Tibial artery (tissue), 4 donors: Measurements from ENCODE around the gene CAPN11.
A peak's percentile ranks its signal among the peaks of the same experiment; 100 is the strongest.

ENCODE experiments used
- DNase-seq, 2 donors: peaks; one replicate each; pipeline ENCODE4 v3.0.0-alpha.2; 2019
- H3K27ac ChIP-seq, 2 donors: fragments of 200-600 bp; sonication (generic) in 1 of 2; 1 replicate in 1 of 2; 2 replicates in 1 of 2; pipeline ENCODE4 v1.5.1; 2018 to 2019; ENCODE audit warnings: mild to moderate bottlenecking in 1 of 2
- H3K27me3 ChIP-seq, 2 donors: fragments of 200-600 bp; sonication (generic) in 1 of 2; one replicate each; pipeline versions ENCODE4 v1.5.1 to v1.6.0; 2016 to 2019
- H3K36me3 ChIP-seq, 3 donors: fragments of 200-600 bp; sonication (generic) in 2 of 3; one replicate each; pipeline ENCODE4 v1.5.1; 2016 to 2019; ENCODE audit warnings: mild to moderate bottlenecking in 2 of 3
- H3K4me1 ChIP-seq, 4 donors: fragments of 200-600 bp; sonication (generic) in 2 of 4; 1 replicate in 3 of 4; 2 replicates in 1 of 4; pipeline ENCODE4 v1.5.1; 2016 to 2019
- H3K4me3 ChIP-seq, 2 donors: fragments of 200-600 bp; sonication (generic) in 1 of 2; 1 replicate in 1 of 2; 2 replicates in 1 of 2; pipeline ENCODE4 v1.5.1; 2018 to 2019; ENCODE audit warnings: mild to moderate bottlenecking in 2 of 2
- H3K9me3 ChIP-seq, 3 donors: fragments of 200-600 bp; sonication (generic) in 1 of 3; one replicate each; pipeline ENCODE4 v1.5.1; 2016 to 2019
- intact Hi-C: fragments of 100-400 bp; cut with DNase I; formaldehyde crosslinking; loops from one replicate; pipeline ENCODE4 v1.15.0; 2023; ENCODE audit warnings: low total_unique reads
- TF ChIP-seq, protein P1 (sequence below), 2 experiments: fragments of 200-600 bp in 1 of 2; fragments of 450-650 bp in 1 of 2; IDR thresholded peaks; one replicate each; pipeline ENCODE4 v1.5.1; 2017 to 2019; ENCODE audit warnings: antibody characterized with exemption in 2 of 2, mild to moderate bottlenecking in 1 of 2, moderate library complexity in 1 of 2

CAPN11 gene

GRCh38 chr6:44120692-44121443 lies 37.8 kb upstream of the CAPN11 start:
- Histone ChIP-seq H3K4me1 (peaks cover 5 to 59% (median 36%) of the 10 kb centered on the region in 4 donors), H3K27ac (no peak overlapping the region), H3K4me3 (no peak overlapping the region), H3K27me3 (no peaks in the 10 kb centered on the region), H3K9me3 (no peaks in the 10 kb centered on the region), H3K36me3 (no peaks in the 10 kb centered on the region)
- DNase-seq = no peak
- intact Hi-C loops = no loop called here
- TF ChIP-seq, protein P1, sequence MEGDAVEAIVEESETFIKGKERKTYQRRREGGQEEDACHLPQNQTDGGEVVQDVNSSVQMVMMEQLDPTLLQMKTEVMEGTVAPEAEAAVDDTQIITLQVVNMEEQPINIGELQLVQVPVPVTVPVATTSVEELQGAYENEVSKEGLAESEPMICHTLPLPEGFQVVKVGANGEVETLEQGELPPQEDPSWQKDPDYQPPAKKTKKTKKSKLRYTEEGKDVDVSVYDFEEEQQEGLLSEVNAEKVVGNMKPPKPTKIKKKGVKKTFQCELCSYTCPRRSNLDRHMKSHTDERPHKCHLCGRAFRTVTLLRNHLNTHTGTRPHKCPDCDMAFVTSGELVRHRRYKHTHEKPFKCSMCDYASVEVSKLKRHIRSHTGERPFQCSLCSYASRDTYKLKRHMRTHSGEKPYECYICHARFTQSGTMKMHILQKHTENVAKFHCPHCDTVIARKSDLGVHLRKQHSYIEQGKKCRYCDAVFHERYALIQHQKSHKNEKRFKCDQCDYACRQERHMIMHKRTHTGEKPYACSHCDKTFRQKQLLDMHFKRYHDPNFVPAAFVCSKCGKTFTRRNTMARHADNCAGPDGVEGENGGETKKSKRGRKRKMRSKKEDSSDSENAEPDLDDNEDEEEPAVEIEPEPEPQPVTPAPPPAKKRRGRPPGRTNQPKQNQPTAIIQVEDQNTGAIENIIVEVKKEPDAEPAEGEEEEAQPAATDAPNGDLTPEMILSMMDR (IDR thresholded peaks at IDR 0.05) = no peak

DNA sequence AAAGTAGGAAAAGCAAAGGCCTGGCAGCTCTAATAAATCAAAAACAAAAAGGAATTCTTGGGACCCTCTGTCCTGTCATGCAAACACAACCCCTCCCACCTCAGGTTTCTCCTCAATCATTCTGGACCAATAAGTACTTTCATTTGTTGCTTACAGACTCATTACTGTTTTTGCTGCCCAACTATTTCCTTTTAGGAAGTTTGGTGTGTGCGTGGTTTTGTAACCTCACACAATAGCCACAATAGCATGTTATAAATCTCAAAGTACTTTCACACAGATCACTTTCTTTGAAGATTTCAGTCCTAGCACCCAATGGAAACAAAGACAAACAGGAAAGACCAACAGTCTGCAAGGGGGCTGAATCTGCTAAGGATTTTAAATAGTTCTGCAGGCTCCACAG lies 35.8 kb upstream of the CAPN11 start:
- TF ChIP-seq, protein P1 (IDR thresholded peaks at IDR 0.05) = no peak
- intact Hi-C loops = no loop called here
- peaks cover 0 to 49% (median 31%) of the 10 kb centered on the region in 4 donors for H3K4me1 ChIP-seq
- H3K36me3 ChIP-seq = no peaks in the 10 kb centered on the region
- no peak for DNase-seq
- no peaks in the 10 kb centered on the region for H3K9me3 ChIP-seq
- H3K27ac ChIP-seq = peak overlapping the region in 1 of 2 donors; percentile 47
- no peak overlapping the region for H3K4me3 ChIP-seq
- no peaks in the 10 kb centered on the region for H3K27me3 ChIP-seq

DNA sequence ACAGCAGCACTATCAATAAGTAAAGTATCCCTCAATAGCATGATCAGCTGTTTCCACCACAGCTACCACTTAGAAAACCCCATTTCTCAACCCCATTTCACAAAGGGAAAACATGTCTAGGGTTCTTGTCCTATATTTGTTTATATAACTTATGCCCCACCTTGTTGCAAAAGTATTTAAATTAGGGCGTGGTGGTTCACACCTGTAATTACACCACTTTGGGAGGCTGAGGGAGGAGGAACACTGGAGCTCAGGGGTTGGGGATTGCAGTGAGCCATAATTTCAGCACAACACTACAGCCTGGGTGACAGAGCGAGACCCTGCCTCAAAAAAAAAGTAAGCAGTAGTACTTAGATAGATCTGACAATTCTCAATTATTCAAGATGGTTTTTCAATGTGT lies 35.1 kb upstream of the CAPN11 start:
- Histone ChIP-seq H3K27ac (peak overlapping the region in 1 of 2 donors; percentile 47), H3K9me3 (no peaks in the 10 kb centered on the region), H3K4me3 (no peak overlapping the region), H3K27me3 (no peaks in the 10 kb centered on the region), H3K36me3 (no peaks in the 10 kb centered on the region), H3K4me1 (peaks cover 0 to 54% (median 34%) of the 10 kb centered on the region in 4 donors)
- no peak for DNase-seq
- TF ChIP-seq, protein P1 (IDR thresholded peaks at IDR 0.05) = no peak
- intact Hi-C loops = no loop called here

DNA sequence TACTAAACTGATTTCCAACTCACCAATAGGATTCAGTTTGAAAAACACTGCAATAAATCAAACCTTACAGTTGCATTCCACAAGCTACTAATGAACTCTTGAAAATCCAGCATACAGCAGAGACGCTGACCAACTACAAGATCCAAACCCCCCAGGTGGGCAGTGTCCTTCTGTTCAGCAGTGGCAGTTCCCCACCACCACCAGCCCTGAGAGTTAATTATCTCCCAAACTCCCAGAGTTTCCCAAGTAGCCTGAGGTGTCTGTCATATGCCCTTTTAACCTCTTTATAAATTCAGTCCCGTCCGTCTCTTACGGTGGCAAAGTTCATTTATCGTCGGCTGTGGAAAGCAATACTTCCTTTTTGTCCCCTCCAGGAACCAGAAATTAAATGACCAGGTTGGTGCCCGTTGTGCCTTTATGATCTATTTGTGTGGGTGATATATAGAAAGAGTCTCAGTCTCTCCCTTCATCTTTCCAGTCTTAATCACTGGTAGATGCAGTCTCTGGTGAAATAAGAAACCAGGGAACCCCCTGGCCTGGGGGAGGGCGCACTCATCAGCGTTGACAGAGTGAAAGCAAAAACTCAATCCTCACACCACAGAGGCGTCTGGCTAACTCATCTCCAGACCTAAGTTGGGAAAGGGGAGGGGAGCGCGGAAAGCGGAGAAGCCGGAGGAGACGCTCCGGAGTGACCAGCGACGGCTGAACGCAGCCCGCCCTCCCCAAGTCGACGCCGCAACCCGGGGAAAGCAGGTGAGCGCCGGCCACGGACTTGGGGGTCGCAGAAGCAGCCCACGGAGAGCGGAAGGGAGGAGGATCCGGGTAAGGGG lies 32.1 kb upstream of the CAPN11 start:
- Histone ChIP-seq H3K27me3 (no peaks in the 10 kb centered on the region), H3K4me3 (peak overlapping the region; percentile 97 to 99), H3K4me1 (peaks cover 0 to 47% (median 28%) of the 10 kb centered on the region in 4 donors), H3K9me3 (no peaks in the 10 kb centered on the region), H3K36me3 (no peaks in the 10 kb centered on the region), H3K27ac (peak overlapping the region; percentile 83 to 92)
- intact Hi-C loops = no loop called here
- TF ChIP-seq, protein P1 (IDR thresholded peaks at IDR 0.05) = no peak
- peak; percentile 30 to 74 for DNase-seq

- intact Hi-C loops = no loop called here
- peak within 1 kb of the TSS; percentile 97 to 99 for H3K4me3 ChIP-seq
Measured at GRCh38 chr6:44127186-44128019, 31.2 kb upstream of the CAPN11 start, which contains the start of the genes MRPL14 and TMEM63B. Gene MRPL14 (minus strand): TSS chr6:44127452. CDS start chr6:44116611, 10,841 bp downstream. Gene TMEM63B (plus strand): TSS chr6:44127554. CDS start chr6:44134585, 7,031 bp downstream.

More at GRCh38 chr6:44127186-44128019, 31.2 kb upstream of the CAPN11 start, which contains the start of the genes MRPL14 and TMEM63B:
- Histone ChIP-seq H3K27me3 (no peaks in the 10 kb centered on the region), H3K36me3 (no peaks in the 10 kb centered on the region), H3K9me3 (no peaks in the 10 kb centered on the region), H3K4me1 (peaks cover 0 to 47% (median 25%) of the 10 kb centered on the region in 4 donors), H3K27ac (peak within 1 kb of the TSS; percentile 83 to 92)
- TF ChIP-seq, protein P1 (IDR thresholded peaks at IDR 0.05) = no peak
- peak; percentile 74 to 93 for DNase-seq
